HCT116 (cell line): ENCODE results near the gene RPL13. TPM values are rescaled to one million over a fixed set of nuclear protein-coding genes. Genes with fewer than 3 reads are reported as not detected.
A peak's percentile ranks its signal among the peaks of the same experiment; 100 is the strongest.

Experiments used
- ATAC-seq: fragments of 200-7000 bp; cut with Tn5 transposase; 2 replicates; pipeline ENCODE4 v1.9.1; 2020; ENCODE audit warnings: mild to moderate bottlenecking, moderate library complexity
- BruUV-seq: library from RNA; stranded (reverse); fragments of 400-500 nt; replicated peaks from 2 replicates; lab custom pipeline; 2021; lab: Mats Ljungman, UMichigan
- CTCF ChIA-PET: fragments of 300-600 bp; sonication (Branson Sonifier 250); formaldehyde crosslinking; loops from one replicate; lab custom pipeline; 2021; ENCODE audit warnings: antibody characterized with exemption; lab: Charles Lee
- POLR2A ChIA-PET: fragments of 300-600, 350-600 bp; sonication (Branson Sonifier 250); formaldehyde crosslinking; loops from one replicate; lab custom pipeline; 2021; ENCODE audit warnings: antibody characterized with exemption; lab: Charles Lee
- RAD21 ChIA-PET, 2 experiments: fragments of 300-600 bp; sonication (Branson Sonifier 250); formaldehyde crosslinking; loops; one replicate each; lab custom pipeline; 2023; ENCODE audit warnings: low total read pairs in 2 of 2; ENCODE audit not compliant: uncharacterized antibody in 2 of 2, unreplicated experiment in 2 of 2, low non-redundant PET in 1 of 2; lab: Charles Lee
- DNase-seq: peaks from one replicate; pipeline ENCODE4 v3.0.0-alpha.2; 2010; ENCODE audit warnings: low read depth, low spot score
- H2AFZ ChIP-seq: fragments of 200-600 bp; shearing (Covaris generic), sonication (generic); 2 replicates; pipeline ENCODE4 v1.6.1; 2017; ENCODE audit warnings: low read depth, mixed run types, mixed read lengths, antibody characterized with exemption, low read length; ENCODE audit not compliant: poor library complexity, severe bottlenecking
- H3K27ac ChIP-seq: 2 replicates; pipeline ENCODE4 v1.5.1; 2012; ENCODE audit warnings: low read depth, low read length
- H3K27me3 ChIP-seq: fragments of 200-600 bp; sonication (generic); 2 replicates; pipeline ENCODE4 v1.6.1; 2016; ENCODE audit warnings: mixed run types, low read length, mixed read lengths; ENCODE audit not compliant: insufficient read depth
- H3K36me3 ChIP-seq, 2 experiments: fragments of 200-500 bp in 1 of 2; fragments of 200-600 bp in 1 of 2; sonication (Bioruptor generic) in 1 of 2; sonication (generic) in 1 of 2; 2 replicates each; pipeline versions ENCODE4 v1.5.1 to v1.6.1; 2014 to 2016; ENCODE audit warnings: low read length in 2 of 2, inconsistent platforms in 1 of 2, mixed read lengths in 1 of 2, mixed run types in 1 of 2; ENCODE audit not compliant: insufficient read depth in 2 of 2, control insufficient read depth in 1 of 2
- H3K4me1 ChIP-seq, 2 experiments: fragments of 200-600 bp in 1 of 2; sonication (generic) in 1 of 2; 2 replicates each; pipeline versions ENCODE4 v1.5.1 to v1.6.1; 2012 to 2017; ENCODE audit warnings: low read length in 2 of 2, inconsistent platforms in 1 of 2, mild to moderate bottlenecking in 1 of 2, mixed read lengths in 1 of 2, mixed run types in 1 of 2, moderate library complexity in 1 of 2; ENCODE audit not compliant: insufficient read depth in 2 of 2, control insufficient read depth in 1 of 2
- H3K4me2 ChIP-seq: fragments of 200-600 bp; sonication (generic); 2 replicates; pipeline ENCODE4 v1.6.1; 2017; ENCODE audit warnings: mixed run types, low read length, mixed read lengths
- H3K4me3 ChIP-seq, 2 experiments: fragments of 200-600 bp in 1 of 2; sonication (generic) in 1 of 2; replicated peaks in 1 of 2; 2 replicates each; pipeline ENCODE4 v1.5.1; 2011 to 2016; ENCODE audit warnings: low read length in 2 of 2, control low read depth in 1 of 2, low read depth in 1 of 2, mild to moderate bottlenecking in 1 of 2, mixed read lengths in 1 of 2, mixed run types in 1 of 2
- H3K79me2 ChIP-seq: fragments of 200-600 bp; sonication (generic); 2 replicates; pipeline ENCODE4 v1.6.1; 2017; ENCODE audit warnings: mild to moderate bottlenecking, mixed run types, low read length, moderate library complexity, mixed read lengths; ENCODE audit not compliant: insufficient read depth
- H3K9ac ChIP-seq: fragments of 200-600 bp; sonication (generic); 2 replicates; pipeline ENCODE4 v1.6.1; 2016; ENCODE audit warnings: low read length, mixed read lengths
- H3K9me2 ChIP-seq: fragments of 200-600 bp; sonication (generic), shearing (Covaris generic); 2 replicates; pipeline ENCODE4 v1.6.1; 2017; ENCODE audit warnings: mixed run types, mild to moderate bottlenecking, moderate library complexity; ENCODE audit not compliant: insufficient read depth
- H3K9me3 ChIP-seq, 2 experiments: fragments of 200-500 bp in 1 of 2; fragments of 200-600 bp in 1 of 2; sonication (Bioruptor generic) in 1 of 2; sonication (generic) in 1 of 2; 2 replicates each; pipeline ENCODE4 v1.6.1; 2014 to 2017; ENCODE audit warnings: low read length in 2 of 2, mixed read lengths in 2 of 2, inconsistent platforms in 1 of 2, low read depth in 1 of 2, mild to moderate bottlenecking in 1 of 2, mixed run types in 1 of 2, moderate library complexity in 1 of 2; ENCODE audit not compliant: control insufficient read depth in 1 of 2, insufficient read depth in 1 of 2
- H4K20me1 ChIP-seq: fragments of 200-600 bp; sonication (generic), shearing (Covaris generic); 2 replicates; pipeline ENCODE4 v1.6.1; 2017; ENCODE audit warnings: mixed run types, mild to moderate bottlenecking, moderate library complexity; ENCODE audit not compliant: insufficient read depth
- CBX3 ChIP-seq: IDR thresholded peaks from 2 replicates; pipeline ENCODE4 v1.6.1; 2012; ENCODE audit warnings: low read depth
- CEBPB ChIP-seq: IDR thresholded peaks from 2 replicates; pipeline ENCODE4 v1.6.1; 2012; ENCODE audit warnings: low read depth
- EGR1 ChIP-seq: IDR thresholded peaks from 2 replicates; pipeline ENCODE4 v1.6.1; 2012; ENCODE audit warnings: low read depth
- ELF1 ChIP-seq: IDR thresholded peaks from 2 replicates; pipeline ENCODE4 v1.6.1; 2012; ENCODE audit warnings: low read depth, borderline replicate concordance
- EZH2 ChIP-seq: fragments of 200-600 bp; sonication (generic); IDR thresholded peaks from 2 replicates; pipeline ENCODE4 v1.6.1; 2017; ENCODE audit warnings: antibody characterized with exemption, mixed run types
- JUND ChIP-seq: IDR thresholded peaks from 2 replicates; pipeline ENCODE4 v1.6.1; 2012
- POLR2A ChIP-seq: IDR thresholded peaks from 2 replicates; pipeline ENCODE4 v1.7.0; 2011; ENCODE audit warnings: borderline replicate concordance; ENCODE audit not compliant: insufficient read depth, insufficient read length; ENCODE audit errors: extremely low read depth
- POLR2AphosphoS5 ChIP-seq: IDR thresholded peaks from 2 replicates; pipeline ENCODE4 v1.6.1; 2011; ENCODE audit warnings: mild to moderate bottlenecking, low read depth, low read length, moderate library complexity
- SIN3A ChIP-seq: IDR thresholded peaks from 2 replicates; pipeline ENCODE4 v1.6.1; 2012; ENCODE audit warnings: low read depth
- SRF ChIP-seq: IDR thresholded peaks from 2 replicates; pipeline ENCODE4 v1.6.1; 2012; ENCODE audit warnings: low read depth
- TCF7L2 ChIP-seq: IDR thresholded peaks from 2 replicates; pipeline ENCODE4 v1.7.0; 2011; ENCODE audit warnings: borderline replicate concordance, inconsistent platforms; ENCODE audit not compliant: insufficient read depth, insufficient read length; ENCODE audit errors: extremely low read depth
- intact Hi-C: fragments of 100-400 bp; cut with micrococcal nuclease; formaldehyde crosslinking; loops from 2 replicates; pipeline ENCODE4 v1.10.0; 2022
- total RNA-seq: library from RNA; stranded (reverse); gene quantifications from one replicate; pipeline ENCODE4 v1.2.1, GENCODE V29; 2021; ENCODE audit not compliant: unreplicated experiment
- TF ChIP-seq, protein P1 (sequence below): IDR thresholded peaks from 2 replicates; pipeline ENCODE4 v1.6.1; 2012; ENCODE audit warnings: low read depth
- TF ChIP-seq, protein P2 (sequence below): IDR thresholded peaks from 2 replicates; pipeline ENCODE4 v1.6.1; 2011; ENCODE audit warnings: mild to moderate bottlenecking, low read length, moderate library complexity; ENCODE audit not compliant: insufficient replicate concordance; ENCODE audit errors: extremely low read depth
- TF ChIP-seq, protein P3 (sequence below): IDR thresholded peaks from 2 replicates; pipeline ENCODE4 v1.6.1; 2012
- TF ChIP-seq, protein P4 (sequence below): IDR thresholded peaks from 2 replicates; pipeline ENCODE4 v1.6.1; 2012

RPL13 gene
- total RNA-seq, 1 experiment from 2014 or later: 4,404 TPM

DNA sequence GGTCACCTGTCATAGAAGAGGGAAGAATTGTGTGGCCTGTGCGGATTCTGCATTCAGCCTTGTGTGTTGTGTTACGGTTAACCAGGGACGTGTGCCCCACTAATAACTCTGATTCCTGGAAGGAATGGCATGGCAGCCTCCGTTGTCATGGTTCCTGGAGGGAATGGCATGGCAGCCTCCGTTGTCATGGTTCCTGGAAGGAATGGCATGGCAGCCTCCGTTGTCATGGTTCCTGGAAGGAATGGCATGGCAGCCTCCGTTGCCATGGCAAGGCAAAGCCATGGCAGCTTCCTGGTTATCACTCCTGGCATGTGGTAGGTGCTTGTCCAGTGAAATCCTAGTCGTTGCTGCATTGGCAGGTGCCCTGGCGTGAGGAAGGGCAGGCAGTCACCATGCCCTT, 43.4 kb upstream of the RPL13 start:
- intact Hi-C loops: no loop called here
- BruUV-seq: no TSS peak
- ChIA-PET RAD21 (no interaction called here), CTCF (no interaction called here), POLR2A (no interaction called here)
- Histone ChIP-seq H3K27me3 (no peaks in the 10 kb centered on the region), H3K79me2 (peaks cover 76% of the 10 kb centered on the region), H3K9ac (no peak overlapping the region), H3K27ac (no peak overlapping the region), H3K9me3 (no peaks in the 10 kb centered on the region), H3K4me3 (no peak overlapping the region), H3K36me3 (peaks cover 60 to 73% of the 10 kb centered on the region in 2 experiments), H2AFZ (no peak overlapping the region), H3K9me2 (no peaks in the 10 kb centered on the region), H3K4me2 (no peak overlapping the region), H4K20me1 (peaks cover 4% of the 10 kb centered on the region; the same call in 1 of the 2 replicates), H3K4me1 (no peaks in the 10 kb centered on the region)
- TF ChIP-seq, protein P1, sequence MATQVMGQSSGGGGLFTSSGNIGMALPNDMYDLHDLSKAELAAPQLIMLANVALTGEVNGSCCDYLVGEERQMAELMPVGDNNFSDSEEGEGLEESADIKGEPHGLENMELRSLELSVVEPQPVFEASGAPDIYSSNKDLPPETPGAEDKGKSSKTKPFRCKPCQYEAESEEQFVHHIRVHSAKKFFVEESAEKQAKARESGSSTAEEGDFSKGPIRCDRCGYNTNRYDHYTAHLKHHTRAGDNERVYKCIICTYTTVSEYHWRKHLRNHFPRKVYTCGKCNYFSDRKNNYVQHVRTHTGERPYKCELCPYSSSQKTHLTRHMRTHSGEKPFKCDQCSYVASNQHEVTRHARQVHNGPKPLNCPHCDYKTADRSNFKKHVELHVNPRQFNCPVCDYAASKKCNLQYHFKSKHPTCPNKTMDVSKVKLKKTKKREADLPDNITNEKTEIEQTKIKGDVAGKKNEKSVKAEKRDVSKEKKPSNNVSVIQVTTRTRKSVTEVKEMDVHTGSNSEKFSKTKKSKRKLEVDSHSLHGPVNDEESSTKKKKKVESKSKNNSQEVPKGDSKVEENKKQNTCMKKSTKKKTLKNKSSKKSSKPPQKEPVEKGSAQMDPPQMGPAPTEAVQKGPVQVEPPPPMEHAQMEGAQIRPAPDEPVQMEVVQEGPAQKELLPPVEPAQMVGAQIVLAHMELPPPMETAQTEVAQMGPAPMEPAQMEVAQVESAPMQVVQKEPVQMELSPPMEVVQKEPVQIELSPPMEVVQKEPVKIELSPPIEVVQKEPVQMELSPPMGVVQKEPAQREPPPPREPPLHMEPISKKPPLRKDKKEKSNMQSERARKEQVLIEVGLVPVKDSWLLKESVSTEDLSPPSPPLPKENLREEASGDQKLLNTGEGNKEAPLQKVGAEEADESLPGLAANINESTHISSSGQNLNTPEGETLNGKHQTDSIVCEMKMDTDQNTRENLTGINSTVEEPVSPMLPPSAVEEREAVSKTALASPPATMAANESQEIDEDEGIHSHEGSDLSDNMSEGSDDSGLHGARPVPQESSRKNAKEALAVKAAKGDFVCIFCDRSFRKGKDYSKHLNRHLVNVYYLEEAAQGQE: no peak
- TF ChIP-seq JUND (no peak), TCF7L2 (no peak), CEBPB (no peak), POLR2A (no peak), SRF (no peak), CBX3 (no peak), ELF1 (no peak), EGR1 (no peak), POLR2AphosphoS5 (no peak), EZH2 (no peak), SIN3A (no peak)
- TF ChIP-seq, protein P2, sequence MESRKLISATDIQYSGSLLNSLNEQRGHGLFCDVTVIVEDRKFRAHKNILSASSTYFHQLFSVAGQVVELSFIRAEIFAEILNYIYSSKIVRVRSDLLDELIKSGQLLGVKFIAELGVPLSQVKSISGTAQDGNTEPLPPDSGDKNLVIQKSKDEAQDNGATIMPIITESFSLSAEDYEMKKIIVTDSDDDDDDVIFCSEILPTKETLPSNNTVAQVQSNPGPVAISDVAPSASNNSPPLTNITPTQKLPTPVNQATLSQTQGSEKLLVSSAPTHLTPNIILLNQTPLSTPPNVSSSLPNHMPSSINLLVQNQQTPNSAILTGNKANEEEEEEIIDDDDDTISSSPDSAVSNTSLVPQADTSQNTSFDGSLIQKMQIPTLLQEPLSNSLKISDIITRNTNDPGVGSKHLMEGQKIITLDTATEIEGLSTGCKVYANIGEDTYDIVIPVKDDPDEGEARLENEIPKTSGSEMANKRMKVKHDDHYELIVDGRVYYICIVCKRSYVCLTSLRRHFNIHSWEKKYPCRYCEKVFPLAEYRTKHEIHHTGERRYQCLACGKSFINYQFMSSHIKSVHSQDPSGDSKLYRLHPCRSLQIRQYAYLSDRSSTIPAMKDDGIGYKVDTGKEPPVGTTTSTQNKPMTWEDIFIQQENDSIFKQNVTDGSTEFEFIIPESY: no peak
- TF ChIP-seq, protein P3, sequence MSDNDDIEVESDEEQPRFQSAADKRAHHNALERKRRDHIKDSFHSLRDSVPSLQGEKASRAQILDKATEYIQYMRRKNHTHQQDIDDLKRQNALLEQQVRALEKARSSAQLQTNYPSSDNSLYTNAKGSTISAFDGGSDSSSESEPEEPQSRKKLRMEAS: no peak
- TF ChIP-seq, protein P4, sequence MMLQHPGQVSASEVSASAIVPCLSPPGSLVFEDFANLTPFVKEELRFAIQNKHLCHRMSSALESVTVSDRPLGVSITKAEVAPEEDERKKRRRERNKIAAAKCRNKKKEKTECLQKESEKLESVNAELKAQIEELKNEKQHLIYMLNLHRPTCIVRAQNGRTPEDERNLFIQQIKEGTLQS: no peak
- peak; percentile 22; the same call in 1 of the 2 replicates for ATAC-seq
- no peak for DNase-seq
